Measurements from ENCODE around the gene FOXI2.

The FOXI2 gene

GRCh38 chr10:127702271-127702670 is 34.7 kb upstream of the FOXI2 start:
- TF ChIP-seq, protein P1, sequence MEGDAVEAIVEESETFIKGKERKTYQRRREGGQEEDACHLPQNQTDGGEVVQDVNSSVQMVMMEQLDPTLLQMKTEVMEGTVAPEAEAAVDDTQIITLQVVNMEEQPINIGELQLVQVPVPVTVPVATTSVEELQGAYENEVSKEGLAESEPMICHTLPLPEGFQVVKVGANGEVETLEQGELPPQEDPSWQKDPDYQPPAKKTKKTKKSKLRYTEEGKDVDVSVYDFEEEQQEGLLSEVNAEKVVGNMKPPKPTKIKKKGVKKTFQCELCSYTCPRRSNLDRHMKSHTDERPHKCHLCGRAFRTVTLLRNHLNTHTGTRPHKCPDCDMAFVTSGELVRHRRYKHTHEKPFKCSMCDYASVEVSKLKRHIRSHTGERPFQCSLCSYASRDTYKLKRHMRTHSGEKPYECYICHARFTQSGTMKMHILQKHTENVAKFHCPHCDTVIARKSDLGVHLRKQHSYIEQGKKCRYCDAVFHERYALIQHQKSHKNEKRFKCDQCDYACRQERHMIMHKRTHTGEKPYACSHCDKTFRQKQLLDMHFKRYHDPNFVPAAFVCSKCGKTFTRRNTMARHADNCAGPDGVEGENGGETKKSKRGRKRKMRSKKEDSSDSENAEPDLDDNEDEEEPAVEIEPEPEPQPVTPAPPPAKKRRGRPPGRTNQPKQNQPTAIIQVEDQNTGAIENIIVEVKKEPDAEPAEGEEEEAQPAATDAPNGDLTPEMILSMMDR (IDR thresholded peaks at IDR 0.05; ENCODE audit: insufficient read depth, missing control alignments) = no peak
- DNase-seq (ENCODE audit: insufficient read length, low spot score) (no peak), FAIRE-seq (no peak)

DNA sequence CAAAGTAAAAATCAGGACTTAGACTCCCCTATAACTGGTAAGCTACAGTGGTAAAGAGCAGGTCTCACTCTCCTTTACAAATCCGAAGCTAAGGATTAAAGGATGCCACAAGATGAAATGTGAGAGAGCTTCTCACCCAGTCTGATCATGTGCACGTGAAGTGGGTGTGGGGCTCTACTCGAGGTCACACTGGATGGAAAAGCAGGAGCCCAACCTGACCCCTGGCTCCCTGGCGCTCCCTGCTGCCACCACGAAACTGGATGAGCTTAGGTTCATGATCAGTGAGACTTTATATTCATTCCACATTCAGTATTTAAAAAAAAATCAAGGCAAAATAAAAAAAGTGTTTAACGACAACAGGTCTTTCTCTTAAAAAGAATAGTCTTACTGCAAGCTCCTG is 21.7 kb upstream of the FOXI2 start:
- FAIRE-seq (no peak), DNase-seq (ENCODE audit: insufficient read length, low spot score) (no peak)
- TF ChIP-seq, protein P1 (IDR thresholded peaks at IDR 0.05; ENCODE audit: insufficient read depth, missing control alignments) = no peak

- DNase-seq (ENCODE audit: insufficient read length, low spot score) = no peak
- TF ChIP-seq, protein P1 (IDR thresholded peaks at IDR 0.05; ENCODE audit: insufficient read depth, missing control alignments) = peak; percentile 76
- FAIRE-seq = no peak
Measured at GRCh38 chr10:127715782-127716378, 21.1 kb upstream of the FOXI2 start.

DNA sequence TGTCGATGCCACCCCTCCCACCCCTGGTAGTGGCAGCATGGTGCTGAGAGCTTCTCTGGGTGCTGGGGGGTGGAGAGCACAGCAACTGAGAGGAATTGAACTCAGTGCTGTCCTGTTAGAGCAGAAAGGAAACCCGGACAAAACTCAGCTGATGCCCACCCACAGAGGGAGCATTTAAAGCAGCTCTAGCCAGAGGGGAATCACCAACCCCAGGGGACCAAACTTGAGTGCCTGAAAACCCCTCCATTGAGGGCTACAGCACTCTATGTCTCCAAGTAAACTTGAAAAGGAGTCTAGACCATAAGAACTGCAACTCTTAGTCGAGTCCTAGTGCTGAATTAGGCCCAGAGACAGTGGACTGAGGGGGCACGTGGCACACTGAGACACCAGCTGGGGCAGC is 16.8 kb upstream of the FOXI2 start:
- TF ChIP-seq, protein P1 (IDR thresholded peaks at IDR 0.05; ENCODE audit: insufficient read depth, missing control alignments) = no peak
- DNase-seq (ENCODE audit: insufficient read length, low spot score) (no peak), FAIRE-seq (no peak)

GRCh38 chr10:127720903-127721302 is 16.1 kb upstream of the FOXI2 start:
- FAIRE-seq = no peak
- no peak for DNase-seq (ENCODE audit: insufficient read length, low spot score)
- TF ChIP-seq, protein P1 (IDR thresholded peaks at IDR 0.05; ENCODE audit: insufficient read depth, missing control alignments) = no peak

DNA sequence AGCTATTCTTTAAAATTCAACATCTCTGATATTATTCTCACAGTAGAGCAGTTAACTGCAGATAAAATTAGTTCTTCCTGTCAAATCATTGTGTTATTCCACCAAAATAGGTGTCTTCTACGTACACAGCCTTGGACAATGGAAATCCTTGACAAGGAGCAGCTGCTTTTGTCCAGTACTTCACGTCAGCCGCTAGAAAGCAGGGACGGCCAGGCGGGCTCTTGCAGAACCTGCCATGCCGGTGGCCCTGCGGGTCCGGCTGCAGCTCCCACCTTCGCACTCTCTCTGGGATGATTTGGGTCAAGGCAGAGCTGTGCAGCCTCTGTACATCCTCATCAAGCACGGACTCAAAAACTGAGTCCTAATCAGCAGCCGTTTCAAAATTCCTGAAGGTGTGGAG is 2.2 kb upstream of the FOXI2 start:
- FAIRE-seq = no peak
- TF ChIP-seq, protein P1 (IDR thresholded peaks at IDR 0.05; ENCODE audit: insufficient read depth, missing control alignments) = no peak
- no peak for DNase-seq (ENCODE audit: insufficient read length, low spot score)

DNA sequence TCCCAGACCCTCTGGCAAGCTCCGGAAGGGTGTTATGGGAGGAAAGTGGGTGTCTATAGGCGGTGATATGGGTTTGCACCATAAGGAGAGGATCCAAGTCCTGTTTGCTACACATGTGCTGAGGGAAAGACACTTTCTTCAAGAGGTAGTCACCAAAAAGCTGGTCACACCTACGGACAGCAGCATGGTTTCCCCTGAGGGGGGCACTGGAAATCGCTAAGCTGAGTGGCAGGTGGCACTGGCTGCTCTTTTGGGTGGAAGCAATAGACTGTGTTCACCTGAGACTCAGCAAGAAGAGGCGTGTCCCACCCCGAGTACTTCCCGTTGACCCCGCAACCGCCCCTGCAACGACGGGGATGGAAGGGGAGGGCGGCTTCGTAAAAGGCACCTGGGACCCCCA is 1.8 kb upstream of the FOXI2 start:
- TF ChIP-seq, protein P1 (IDR thresholded peaks at IDR 0.05; ENCODE audit: insufficient read depth, missing control alignments) = no peak
- FAIRE-seq (no peak), DNase-seq (ENCODE audit: insufficient read length, low spot score) (no peak)

All from D721Med (cell line).